H1 (cell line): Measurements from ENCODE around the gene MRM1. TPM values are rescaled to one million over a fixed set of nuclear protein-coding genes. Genes with fewer than 3 reads are reported as not detected.

Source experiments
- CTCF ChIA-PET: fragments of 300-600 bp; sonication (Branson Sonifier 250); formaldehyde crosslinking; loops from one replicate; lab custom pipeline; 2021; ENCODE audit not compliant: partially characterized antibody; lab: Charles Lee
- POLR2A ChIA-PET: fragments of 300-600 bp; sonication (Branson Sonifier 250); formaldehyde crosslinking; loops from one replicate; lab custom pipeline; 2021; ENCODE audit warnings: inconsistent platforms; ENCODE audit not compliant: partially characterized antibody; lab: Charles Lee
- DNase-seq, 2 experiments: peaks; one replicate each; pipeline versions ENCODE4 v3.0.0 to v3.0.0-alpha.2; 2010 to 2022; ENCODE audit warnings: low spot score in 2 of 2, low read depth in 1 of 2, mixed read lengths in 1 of 2
- FAIRE-seq: peaks from 2 replicates; lab custom pipeline; 2011; peaks lifted over from hg19 to GRCh38; lab: Jason Lieb, UNC
- H2AFZ ChIP-seq: 2 replicates; pipeline ENCODE4 v1.8.1; 2012; ENCODE audit warnings: low read length, inconsistent platforms
- H2AK5ac ChIP-seq: 2 replicates; pipeline ENCODE4 v1.6.1; 2013; ENCODE audit warnings: low read depth, low read length
- H2BK120ac ChIP-seq: replicated peaks from 2 replicates; pipeline ENCODE3; 2013; ENCODE audit warnings: low read depth, low read length, inconsistent platforms
- H2BK12ac ChIP-seq: 2 replicates; pipeline ENCODE4 v1.6.1; 2013; ENCODE audit warnings: low read depth, low read length
- H2BK15ac ChIP-seq: 2 replicates; pipeline ENCODE4 v1.6.1; 2013; ENCODE audit warnings: low read length
- H2BK20ac ChIP-seq: 2 replicates; pipeline ENCODE4 v1.6.1; 2013; ENCODE audit warnings: low read length
- H2BK5ac ChIP-seq: 2 replicates; pipeline ENCODE4 v1.6.1; 2013; ENCODE audit warnings: low read depth, low read length
- H3K14ac ChIP-seq: 2 replicates; pipeline ENCODE4 v1.6.1; 2013; ENCODE audit warnings: inconsistent platforms; ENCODE audit not compliant: insufficient read length
- H3K18ac ChIP-seq: 2 replicates; pipeline ENCODE4 v1.6.1; 2013; ENCODE audit warnings: low read length; ENCODE audit errors: extremely low read depth
- H3K23ac ChIP-seq: 2 replicates; pipeline ENCODE4 v1.6.1; 2013; ENCODE audit warnings: inconsistent platforms; ENCODE audit not compliant: insufficient read length
- H3K23me2 ChIP-seq: 2 replicates; pipeline ENCODE4 v1.6.1; 2013; ENCODE audit warnings: low read depth, low read length
- H3K27ac ChIP-seq: 2 replicates; pipeline ENCODE4 v1.6.1; 2011; ENCODE audit warnings: low read depth, low read length, inconsistent platforms
- H3K27me3 ChIP-seq, 4 experiments: replicated peaks in 1 of 4; 1 replicate in 1 of 4; 2 replicates in 3 of 4; pipeline versions ENCODE4 v1.6.1 to v1.8.1; 2011 to 2013; ENCODE audit warnings: low read length in 3 of 4, mild to moderate bottlenecking in 3 of 4, inconsistent platforms in 2 of 4, mixed read lengths in 2 of 4, moderate library complexity in 1 of 4; ENCODE audit not compliant: control insufficient read depth in 3 of 4, insufficient read depth in 3 of 4; ENCODE audit errors: extremely low read depth in 1 of 4
- H3K36me3 ChIP-seq, 4 experiments: 2 replicates each; pipeline versions ENCODE4 v1.6.1 to v1.8.1; 2011 to 2013; ENCODE audit warnings: mild to moderate bottlenecking in 4 of 4, low read length in 3 of 4, moderate library complexity in 2 of 4, control low read depth in 1 of 4, inconsistent platforms in 1 of 4; ENCODE audit not compliant: insufficient read depth in 4 of 4, control insufficient read depth in 2 of 4
- H3K4ac ChIP-seq: replicated peaks from 2 replicates; pipeline ENCODE3; 2013; ENCODE audit warnings: low read length, low read depth, mixed read lengths, inconsistent platforms; ENCODE audit not compliant: insufficient read length
- H3K4me1 ChIP-seq, 4 experiments: replicated peaks in 1 of 4; 1 replicate in 1 of 4; 2 replicates in 3 of 4; pipeline versions ENCODE4 v1.6.1 to v1.8.1; 2011 to 2013; ENCODE audit warnings: low read length in 3 of 4, inconsistent platforms in 2 of 4, mixed read lengths in 1 of 4; ENCODE audit not compliant: insufficient read depth in 4 of 4, control insufficient read depth in 3 of 4
- H3K4me2 ChIP-seq, 2 experiments: 2 replicates each; pipeline versions ENCODE4 v1.6.1 to v1.8.1; 2011 to 2013; ENCODE audit warnings: low read depth in 2 of 2, low read length in 2 of 2, control low read depth in 1 of 2, inconsistent platforms in 1 of 2, mild to moderate bottlenecking in 1 of 2; ENCODE audit not compliant: insufficient read depth in 1 of 2
- H3K4me3 ChIP-seq, 4 experiments: fragments of 200-600, 300-600 bp in 1 of 4; sonication (generic), shearing (Covaris generic), sonication (Bioruptor Twin) in 1 of 4; 2 replicates each; pipeline versions ENCODE4 v1.5.1 to v1.8.1; 2011 to 2016; ENCODE audit warnings: low read length in 4 of 4, low read depth in 3 of 4, control low read depth in 2 of 4, inconsistent platforms in 2 of 4, mild to moderate bottlenecking in 2 of 4, mixed read lengths in 1 of 4, moderate library complexity in 1 of 4; ENCODE audit not compliant: insufficient read depth in 2 of 4; ENCODE audit errors: extremely low read depth in 1 of 4
- H3K56ac ChIP-seq: replicated peaks from 2 replicates; pipeline ENCODE3; 2013; ENCODE audit warnings: low read depth, mild to moderate bottlenecking, mixed read lengths, low read length, inconsistent platforms; ENCODE audit not compliant: insufficient read length
- H3K79me1 ChIP-seq: 2 replicates; pipeline ENCODE4 v1.6.1; 2013; ENCODE audit warnings: low read depth, low read length, control low read depth
- H3K79me2 ChIP-seq, 2 experiments: 2 replicates each; pipeline versions ENCODE4 v1.6.1 to v1.8.1; 2012 to 2013; ENCODE audit warnings: low read length in 2 of 2, mild to moderate bottlenecking in 2 of 2, inconsistent platforms in 1 of 2; ENCODE audit not compliant: insufficient read depth in 2 of 2, control insufficient read depth in 1 of 2
- H3K9ac ChIP-seq, 4 experiments: replicated peaks in 1 of 4; 1 replicate in 1 of 4; 2 replicates in 3 of 4; pipeline versions ENCODE4 v1.6.1 to v1.8.1; 2011 to 2013; ENCODE audit warnings: low read depth in 3 of 4, low read length in 3 of 4, control low read depth in 2 of 4, mild to moderate bottlenecking in 2 of 4, moderate library complexity in 2 of 4, inconsistent platforms in 1 of 4; ENCODE audit errors: extremely low read depth in 1 of 4
- H3K9me3 ChIP-seq, 2 experiments: 2 replicates each; pipeline versions ENCODE4 v1.6.1 to v1.8.1; 2012 to 2013; ENCODE audit warnings: mild to moderate bottlenecking in 2 of 2, moderate library complexity in 2 of 2, control low read depth in 1 of 2, inconsistent platforms in 1 of 2, low read depth in 1 of 2, low read length in 1 of 2, mixed read lengths in 1 of 2; ENCODE audit not compliant: insufficient read depth in 2 of 2
- H4K20me1 ChIP-seq, 2 experiments: replicated peaks in 1 of 2; 2 replicates each; pipeline versions ENCODE3 to v1.8.1; 2011 to 2013; ENCODE audit warnings: inconsistent platforms in 2 of 2, low read length in 2 of 2, mild to moderate bottlenecking in 1 of 2; ENCODE audit not compliant: insufficient read depth in 2 of 2, control insufficient read depth in 1 of 2
- H4K5ac ChIP-seq: 2 replicates; pipeline ENCODE4 v1.6.1; 2013; ENCODE audit warnings: low read length, low read depth, mixed read lengths, inconsistent platforms; ENCODE audit not compliant: insufficient read length
- H4K8ac ChIP-seq: 2 replicates; pipeline ENCODE4 v1.8.0; 2013; ENCODE audit warnings: mild to moderate bottlenecking, moderate library complexity, low read length, inconsistent platforms; ENCODE audit not compliant: insufficient read depth; ENCODE audit errors: extremely low read depth
- H4K91ac ChIP-seq: replicated peaks from 2 replicates; pipeline ENCODE3; 2013; ENCODE audit warnings: low read length, mixed read lengths, inconsistent platforms; ENCODE audit not compliant: insufficient read length
- ATF2 ChIP-seq: IDR thresholded peaks from 2 replicates; pipeline ENCODE4 v1.6.1; 2012; ENCODE audit warnings: low read length, inconsistent platforms
- E2F6 ChIP-seq: IDR thresholded peaks from 2 replicates; pipeline ENCODE4 v1.6.1; 2012; ENCODE audit warnings: inconsistent platforms
- EZH2 ChIP-seq: fragments of 200-600 bp; sonication (generic); IDR thresholded peaks from 2 replicates; pipeline ENCODE4 v1.7.1; 2012; ENCODE audit warnings: low read depth, mild to moderate bottlenecking, moderate library complexity, low read length, inconsistent platforms; ENCODE audit not compliant: severe bottlenecking
- GABPA ChIP-seq: IDR thresholded peaks from 2 replicates; pipeline ENCODE4 v1.6.1; 2011; ENCODE audit warnings: mild to moderate bottlenecking, low read length, moderate library complexity, borderline replicate concordance; ENCODE audit not compliant: insufficient read depth
- MAX ChIP-seq: IDR thresholded peaks from 2 replicates; pipeline ENCODE4 v1.6.1; 2012; ENCODE audit warnings: inconsistent platforms
- PHF8 ChIP-seq: fragments of 200-600 bp; sonication (generic); conservative IDR thresholded peaks from 2 replicates; pipeline ENCODE4 v1.7.1; 2012; ENCODE audit warnings: low read depth, mild to moderate bottlenecking, inconsistent platforms, low read length, moderate library complexity
- RBBP5 ChIP-seq: IDR thresholded peaks from 2 replicates; pipeline ENCODE4 v1.7.1; 2012; ENCODE audit warnings: low read depth, mild to moderate bottlenecking, inconsistent platforms, low read length, moderate library complexity, borderline replicate concordance
- SP1 ChIP-seq: IDR thresholded peaks from 2 replicates; pipeline ENCODE4 v1.6.1; 2011; ENCODE audit warnings: low read depth, low read length
- SP2 ChIP-seq: IDR thresholded peaks from 2 replicates; pipeline ENCODE4 v1.6.1; 2012; ENCODE audit warnings: mild to moderate bottlenecking, low read length, inconsistent platforms
- SP4 ChIP-seq: IDR thresholded peaks from 2 replicates; pipeline ENCODE4 v1.6.1; 2012; ENCODE audit warnings: low read length, inconsistent platforms
- SRF ChIP-seq: IDR thresholded peaks from 2 replicates; pipeline ENCODE4 v1.6.1; 2011; ENCODE audit warnings: mild to moderate bottlenecking, low read depth, low read length, moderate library complexity
- YY1 ChIP-seq: IDR thresholded peaks from 2 replicates; pipeline ENCODE4 v1.6.1; 2011; ENCODE audit warnings: low read depth, mild to moderate bottlenecking, low read length
- whole genome bisulfite sequencing, 2 experiments: shearing (Covaris generic) in 1 of 2; methylation state at CpG; one replicate each; pipeline versions ENCODE4 v1.1.6 to v1.1.7; 2013 to 2015; ENCODE audit warnings: low lambda C conversion rate in 2 of 2, mixed read lengths in 2 of 2, inconsistent platforms in 1 of 2, low coverage in 1 of 2, missing lambda C conversion rate in 1 of 2; ENCODE audit not compliant: insufficient replicate concordance in 2 of 2, insufficient coverage in 1 of 2, insufficient read length in 1 of 2; ENCODE audit errors: extremely low coverage in 1 of 2, missing lambda C conversion rate in 1 of 2; 5-methylcytosine and 5-hydroxymethylcytosine counted together
- polyA plus RNA-seq, 7 experiments: library from polyadenylated mRNA; depleted of rRNA in 3 of 7; stranded (reverse) in 5 of 7; unstranded in 2 of 7; fragments of >200 nt in 5 of 7; fragments of 200-250 nt in 2 of 7; gene quantifications; 1 replicate in 5 of 7; 2 replicates in 1 of 7; 4 replicates in 1 of 7; pipeline versions ENCODE4 v1.2.1 to v1.2.3, GENCODE V29; 2011 to 2013; ENCODE audit warnings: missing spikeins in 2 of 7, mixed read lengths in 2 of 7
- total RNA-seq: library from RNA; stranded (reverse); fragmentation: NEBNext Ultra II Directional; extraction: Animal tissue kit (Norgen Biotek cat#: 25700); gene quantifications from 2 replicates; pipeline ENCODE4 v1.2.1, GENCODE V29; 2021

MRM1 gene
- total and polyA plus RNA-seq, 2 of the 8 experiments (the other 6 are each of a cell fraction or from before 2014, with no cell fraction given), result 9.9 to 11.2 TPM

- no peak overlapping the region for H3K56ac ChIP-seq
- no peak overlapping the region for H3K23ac ChIP-seq
- no peaks in the 10 kb centered on the region; a peak in 1 of 4 replicates for H3K79me2 ChIP-seq
- H3K79me1 ChIP-seq, result peaks cover 2% of the 10 kb centered on the region
- no peak overlapping the region for H4K8ac ChIP-seq
- H3K27ac ChIP-seq, result no peak overlapping the region
- H2BK5ac ChIP-seq, result no peak overlapping the region
- no peak overlapping the region for H2BK120ac ChIP-seq
- no peak overlapping the region for H2AFZ ChIP-seq
- H3K23me2 ChIP-seq, result no peaks in the 10 kb centered on the region
- H3K27me3 ChIP-seq, result no peaks in the 10 kb centered on the region
- no peak overlapping the region for H2BK15ac ChIP-seq
- no peak overlapping the region for H4K5ac ChIP-seq
- H2AK5ac ChIP-seq, result no peak overlapping the region
- H4K20me1 ChIP-seq, result peaks cover 0 to 2% of the 10 kb centered on the region in 2 experiments
- H2BK12ac ChIP-seq, result no peak overlapping the region
- no peak for DNase-seq
- POLR2A ChIA-PET, result interaction anchor here (0.8 to 1.4 kb wide), 3 partner anchors 23 to 43 kb away, joined by 3 read pairs; partner anchors contain the start of gene MRM1
- H2BK20ac ChIP-seq, result no peak overlapping the region
- no peak overlapping the region for H4K91ac ChIP-seq
- no peak overlapping the region for H3K9ac ChIP-seq
- no peaks in the 10 kb centered on the region for H3K4me1 ChIP-seq
- peaks cover 0 to 41% (median 23%) of the 10 kb centered on the region in 4 experiments; a peak in 7 of 8 replicates for H3K36me3 ChIP-seq
- no peak for FAIRE-seq
- H3K9me3 ChIP-seq, result no peaks in the 10 kb centered on the region
- no peak overlapping the region for H3K14ac ChIP-seq
- H3K4me2 ChIP-seq, result no peak overlapping the region
- CTCF ChIA-PET, result interaction anchor here (0.9 to 1.1 kb wide), 2 partner anchors 23 to 24 kb away, joined by 3 to 5 read pairs; partner anchors contain the start of gene MRM1
- no peak overlapping the region for H3K4me3 ChIP-seq
- H3K18ac ChIP-seq, result no peak overlapping the region
- 98% methylated on average over 2 of the region's 2 CpGs; no CpG with 5 or more reads in 1 of the 2 experiments for WGBS, 2 experiments
- no peak overlapping the region for H3K4ac ChIP-seq
- TF ChIP-seq SRF (no peak), SP4 (no peak), E2F6 (no peak), YY1 (no peak), PHF8 (no peak), RBBP5 (no peak), ATF2 (no peak), SP2 (no peak), SP1 (no peak), GABPA (no peak), MAX (no peak), EZH2 (no peak)
Measured at GRCh38 chr17:36578671-36579070, 22.7 kb upstream of the MRM1 start.
